Lung (tissue), 12 donors: ENCODE data around the gene DENND2A. TPM values are rescaled to one million over a fixed set of nuclear protein-coding genes. Genes with fewer than 3 reads are reported as not detected.
A peak's percentile ranks its signal among the peaks of the same experiment; 100 is the strongest.

ENCODE experiments used
- ATAC-seq: fragments of 200-7000 bp; cut with Tn5 transposase; one replicate; pipeline ENCODE4 v1.9.1; 2020; ENCODE audit warnings: moderate number of reproducible peaks; ENCODE audit not compliant: insufficient read depth, low FRiP score
- DNase-seq, 3 donors: peaks; one replicate each; pipeline ENCODE4 v3.0.0-alpha.2; 2013 to 2017
- H3K27ac ChIP-seq, 2 donors: one replicate each; pipeline ENCODE4 v1.5.1; 2013; ENCODE audit warnings: mild to moderate bottlenecking in 2 of 2, moderate library complexity in 2 of 2, control low read depth in 1 of 2, inconsistent platforms in 1 of 2, low read depth in 1 of 2, low read length in 1 of 2
- H3K27me3 ChIP-seq, 3 donors: one replicate each; pipeline ENCODE4 v1.5.1; 2013; ENCODE audit warnings: low read length in 2 of 3; ENCODE audit not compliant: control insufficient read depth in 3 of 3, insufficient read depth in 3 of 3
- H3K36me3 ChIP-seq, 4 donors: one replicate each; pipeline ENCODE4 v1.5.1; 2013; ENCODE audit warnings: low read length in 4 of 4, mild to moderate bottlenecking in 1 of 4, moderate library complexity in 1 of 4; ENCODE audit not compliant: control insufficient read depth in 4 of 4, insufficient read depth in 4 of 4
- H3K4me1 ChIP-seq, 5 donors: one replicate each; pipeline ENCODE4 v1.5.1; 2013; ENCODE audit warnings: low read length in 5 of 5, mild to moderate bottlenecking in 2 of 5, moderate library complexity in 1 of 5; ENCODE audit not compliant: control insufficient read depth in 5 of 5, insufficient read depth in 5 of 5
- H3K4me3 ChIP-seq: one replicate; pipeline ENCODE4 v1.5.1; 2013; ENCODE audit warnings: mild to moderate bottlenecking, control low read depth, moderate library complexity
- H3K9ac ChIP-seq, 2 donors: one replicate each; pipeline ENCODE4 v1.5.1; 2013; ENCODE audit warnings: low read length in 2 of 2, control low read depth in 1 of 2; ENCODE audit not compliant: insufficient read depth in 1 of 2
- H3K9me3 ChIP-seq, 4 donors: one replicate each; pipeline ENCODE4 v1.5.1; 2013; ENCODE audit warnings: low read length in 3 of 4, mild to moderate bottlenecking in 1 of 4, moderate library complexity in 1 of 4; ENCODE audit not compliant: control insufficient read depth in 4 of 4, insufficient read depth in 3 of 4
- CTCF ChIP-seq: IDR thresholded peaks from 2 replicates; pipeline ENCODE4 v1.5.1; 2012; ENCODE audit warnings: mild to moderate bottlenecking; ENCODE audit errors: control extremely low read depth, extremely low read depth
- WGBS, 2 donors: extraction: QIAGEN DNeasy Blood & Tissue Kit; methylation state at CpG; one replicate each; pipeline ENCODE4 v1.1.7; 2013; 5-methylcytosine and 5-hydroxymethylcytosine counted together
- polyA plus RNA-seq, 2 donors: library from polyadenylated mRNA; stranded (reverse); fragments of 200-250 nt; gene quantifications; one replicate each; pipeline ENCODE4 v1.2.1, GENCODE V29; 2013
- total RNA-seq, 2 donors: library from RNA; depleted of rRNA in 1 of 2; stranded (reverse); fragments of >200 nt in 1 of 2; gene quantifications; one replicate each; pipeline ENCODE4 v1.2.1, GENCODE V29; 2014 to 2021
- donor health status: control.
- donor health status: control.
- donor health status: Bipolar disorder and iron deficiency.
- donor health status: healthy.
- donor health status: DM: yes; HTN: yes; CAD: no.

DENND2A gene
- total and polyA plus RNA-seq, 4 donors = 4.1 to 32.4 (median 9.7) TPM

- DNase-seq (peak; percentile 80 to 90 (median 90)), ATAC-seq (peak; percentile 29)
- Histone ChIP-seq H3K9me3 (no peaks in the 10 kb centered on the region), H3K4me3 (no peak overlapping the region), H3K9ac (no peak overlapping the region), H3K4me1 (peaks cover 3 to 13% (median 8%) of the 10 kb centered on the region in 5 donors), H3K27me3 (no peaks in the 10 kb centered on the region), H3K27ac (no peak overlapping the region), H3K36me3 (no peaks in the 10 kb centered on the region)
- TF ChIP-seq CTCF = peak; percentile 80
- WGBS, 2 donors = 27 to 30% methylated on average over 15 of the region's 15 CpGs
Measured at GRCh38 chr7:140653319-140654108, 12.9 kb upstream of the DENND2A start.

- no peak overlapping the region for H3K4me3 ChIP-seq
- H3K4me1 ChIP-seq = peaks cover 0 to 8% (median 3%) of the 10 kb centered on the region in 5 donors
- no peak overlapping the region for H3K9ac ChIP-seq
- H3K27me3 ChIP-seq = no peaks in the 10 kb centered on the region
- ATAC-seq (no peak), DNase-seq (no peak)
- no peaks in the 10 kb centered on the region for H3K36me3 ChIP-seq
- no peak for TF ChIP-seq CTCF
- no peak overlapping the region for H3K27ac ChIP-seq
- no peaks in the 10 kb centered on the region for H3K9me3 ChIP-seq
- 79 to 85% methylated on average over 12 of the region's 12 CpGs for WGBS, 2 donors
Measured at GRCh38 chr7:140650367-140650766, 9.8 kb upstream of the DENND2A start.

- no peaks in the 10 kb centered on the region for H3K27me3 ChIP-seq
- no peak for TF ChIP-seq CTCF
- H3K36me3 ChIP-seq = no peaks in the 10 kb centered on the region
- no peak overlapping the region for H3K27ac ChIP-seq
- no peaks in the 10 kb centered on the region for H3K9me3 ChIP-seq
- H3K4me3 ChIP-seq = no peak overlapping the region
- peaks cover 0 to 8% (median 3%) of the 10 kb centered on the region in 5 donors for H3K4me1 ChIP-seq
- WGBS, 2 donors = 79% methylated on average over 6 of the region's 6 CpGs
- ATAC-seq (no peak), DNase-seq (no peak)
- no peak overlapping the region for H3K9ac ChIP-seq
Measured at GRCh38 chr7:140649556-140650205, 9.1 kb upstream of the DENND2A start.
